Astrocyte (in vitro differentiated cells and primary cell): ENCODE data around the gene COL5A1. TPM values are rescaled to one million over a fixed set of nuclear protein-coding genes. Genes with fewer than 3 reads are reported as not detected.

Experiments used
- DNase-seq: peaks from one replicate; pipeline ENCODE4 v3.0.0-alpha.2; 2010; ENCODE audit warnings: low read depth
- FAIRE-seq: peaks from 2 replicates; lab custom pipeline; 2011; peaks lifted over from hg19 to GRCh38; lab: Jason Lieb, UNC
- H2AFZ ChIP-seq: 2 replicates; pipeline ENCODE4 v1.6.0; 2012; ENCODE audit warnings: low read depth, low read length, inconsistent platforms
- H3K27ac ChIP-seq: 2 replicates; pipeline ENCODE4 v1.5.1; 2011; ENCODE audit warnings: low read depth, low read length, inconsistent platforms
- H3K27me3 ChIP-seq: 2 replicates; pipeline ENCODE4 v1.6.0; 2011; ENCODE audit warnings: low read length, inconsistent platforms; ENCODE audit not compliant: insufficient read depth
- H3K36me3 ChIP-seq: 2 replicates; pipeline ENCODE4 v1.5.1; 2011; ENCODE audit warnings: low read length, inconsistent platforms; ENCODE audit not compliant: insufficient read depth
- H3K4me1 ChIP-seq: 2 replicates; pipeline ENCODE4 v1.5.1; 2011; ENCODE audit warnings: low read length, inconsistent platforms; ENCODE audit not compliant: insufficient read depth
- H3K4me2 ChIP-seq: 2 replicates; pipeline ENCODE4 v1.6.0; 2012; ENCODE audit warnings: low read length, inconsistent platforms
- H3K4me3 ChIP-seq: 2 replicates; pipeline ENCODE4 v1.5.1; 2011; ENCODE audit warnings: low read depth, mild to moderate bottlenecking, low read length, inconsistent platforms; ENCODE audit not compliant: insufficient read depth
- H3K79me2 ChIP-seq: 2 replicates; pipeline ENCODE4 v1.6.0; 2012; ENCODE audit warnings: mild to moderate bottlenecking, low read length, inconsistent platforms; ENCODE audit not compliant: insufficient read depth
- H3K9ac ChIP-seq: 2 replicates; pipeline ENCODE4 v1.6.0; 2012; ENCODE audit warnings: mild to moderate bottlenecking, low read length, inconsistent platforms
- H3K9me3 ChIP-seq: 2 replicates; pipeline ENCODE4 v1.5.1; 2012; ENCODE audit warnings: low read depth, mild to moderate bottlenecking, low read length, inconsistent platforms; ENCODE audit not compliant: insufficient read depth
- H4K20me1 ChIP-seq: 2 replicates; pipeline ENCODE4 v1.6.0; 2012; ENCODE audit warnings: low read length, inconsistent platforms; ENCODE audit not compliant: insufficient read depth
- H3K27ac Mint-ChIP-seq: one replicate; pipeline ENCODE4 v1.8.0; 2021; ENCODE audit warnings: mild to moderate bottlenecking, mixed read lengths; ENCODE audit not compliant: unreplicated experiment
- H3K27me3 Mint-ChIP-seq: one replicate; pipeline ENCODE4 v1.8.0; 2021; ENCODE audit warnings: low read depth, mixed read lengths; ENCODE audit not compliant: unreplicated experiment
- H3K36me3 Mint-ChIP-seq: one replicate; pipeline ENCODE4 v1.8.0; 2021; ENCODE audit warnings: low read depth, mixed read lengths; ENCODE audit not compliant: unreplicated experiment
- H3K4me1 Mint-ChIP-seq: one replicate; pipeline ENCODE4 v1.8.0; 2021; ENCODE audit warnings: low read depth, mixed read lengths; ENCODE audit not compliant: unreplicated experiment
- H3K4me3 Mint-ChIP-seq: one replicate; pipeline ENCODE4 v1.8.0; 2021; ENCODE audit warnings: mild to moderate bottlenecking, moderate library complexity, mixed read lengths; ENCODE audit not compliant: unreplicated experiment
- H3K9me3 Mint-ChIP-seq: one replicate; pipeline ENCODE4 v1.8.0; 2021; ENCODE audit warnings: mild to moderate bottlenecking, mixed read lengths; ENCODE audit not compliant: unreplicated experiment
- EZH2 ChIP-seq: IDR thresholded peaks from 2 replicates; pipeline ENCODE4 v1.6.1; 2012; ENCODE audit warnings: mild to moderate bottlenecking, low read length, inconsistent platforms; ENCODE audit not compliant: insufficient read depth
- total RNA-seq: library from RNA; stranded (reverse); gene quantifications from 2 replicates; pipeline ENCODE4 v1.2.1, GENCODE V29; 2021
- TF ChIP-seq, protein P1 (sequence below): IDR thresholded peaks from 2 replicates; pipeline ENCODE4 v1.5.1; 2011; ENCODE audit warnings: low read depth, mild to moderate bottlenecking, inconsistent platforms, low read length, moderate library complexity; ENCODE audit not compliant: insufficient read depth

Gene COL5A1
- total RNA-seq, 1 donor from 2014 or later, result 1,055 TPM

DNA sequence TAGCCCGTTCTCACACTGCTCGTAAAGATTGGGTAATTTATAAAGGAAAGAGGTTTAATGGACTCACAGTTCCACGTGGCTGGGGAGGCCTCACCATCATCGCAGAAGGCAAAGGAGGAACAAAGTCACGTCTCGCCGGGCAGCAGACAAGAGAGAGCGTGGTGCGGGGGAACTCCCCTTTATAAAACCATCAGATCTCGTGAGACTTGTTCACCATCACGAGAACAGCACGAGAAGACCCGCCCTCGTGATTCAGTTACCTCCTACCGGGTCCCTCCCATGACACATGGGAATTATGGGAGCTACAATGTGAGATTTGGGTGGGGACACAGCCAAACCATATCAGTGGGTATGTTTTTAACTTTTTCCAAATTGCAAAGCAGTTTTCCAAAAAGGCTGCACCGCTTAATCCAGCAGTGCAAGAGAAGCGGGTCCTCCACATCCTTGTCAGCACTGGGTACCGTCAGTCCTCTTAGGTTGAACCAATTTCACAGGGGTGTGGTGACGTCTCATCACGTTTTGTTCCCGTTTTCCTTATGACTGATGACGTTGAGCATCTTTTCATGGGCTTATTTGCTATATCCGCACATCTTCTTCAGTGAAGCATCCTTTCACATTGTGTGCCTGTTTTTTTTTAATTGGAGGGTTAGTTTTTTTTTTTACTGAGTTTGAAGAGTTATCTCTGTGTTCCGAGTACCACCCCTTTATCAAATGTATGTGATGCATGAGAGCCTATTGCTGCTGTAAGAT, 231.1 kb downstream of the COL5A1 start:
- H3K9me3 Mint-ChIP-seq, result peaks cover 3% of the 10 kb centered on the region
- peaks cover 41% of the 10 kb centered on the region for H3K27me3 Mint-ChIP-seq
- H3K27ac ChIP-seq, result no peak overlapping the region
- no peak overlapping the region for H3K9ac ChIP-seq
- H3K27ac Mint-ChIP-seq, result no peak overlapping the region
- no peaks in the 10 kb centered on the region for H3K79me2 ChIP-seq
- no peaks in the 10 kb centered on the region for H3K9me3 ChIP-seq
- DNase-seq, result no peak
- H4K20me1 ChIP-seq, result no peaks in the 10 kb centered on the region
- no peak overlapping the region for H2AFZ ChIP-seq
- no peak overlapping the region for H3K4me2 ChIP-seq
- TF ChIP-seq EZH2, result no peak
- TF ChIP-seq, protein P1, sequence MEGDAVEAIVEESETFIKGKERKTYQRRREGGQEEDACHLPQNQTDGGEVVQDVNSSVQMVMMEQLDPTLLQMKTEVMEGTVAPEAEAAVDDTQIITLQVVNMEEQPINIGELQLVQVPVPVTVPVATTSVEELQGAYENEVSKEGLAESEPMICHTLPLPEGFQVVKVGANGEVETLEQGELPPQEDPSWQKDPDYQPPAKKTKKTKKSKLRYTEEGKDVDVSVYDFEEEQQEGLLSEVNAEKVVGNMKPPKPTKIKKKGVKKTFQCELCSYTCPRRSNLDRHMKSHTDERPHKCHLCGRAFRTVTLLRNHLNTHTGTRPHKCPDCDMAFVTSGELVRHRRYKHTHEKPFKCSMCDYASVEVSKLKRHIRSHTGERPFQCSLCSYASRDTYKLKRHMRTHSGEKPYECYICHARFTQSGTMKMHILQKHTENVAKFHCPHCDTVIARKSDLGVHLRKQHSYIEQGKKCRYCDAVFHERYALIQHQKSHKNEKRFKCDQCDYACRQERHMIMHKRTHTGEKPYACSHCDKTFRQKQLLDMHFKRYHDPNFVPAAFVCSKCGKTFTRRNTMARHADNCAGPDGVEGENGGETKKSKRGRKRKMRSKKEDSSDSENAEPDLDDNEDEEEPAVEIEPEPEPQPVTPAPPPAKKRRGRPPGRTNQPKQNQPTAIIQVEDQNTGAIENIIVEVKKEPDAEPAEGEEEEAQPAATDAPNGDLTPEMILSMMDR, result no peak
- peaks cover 7% of the 10 kb centered on the region for H3K27me3 ChIP-seq
- FAIRE-seq, result no peak
- peaks cover 2% of the 10 kb centered on the region for H3K36me3 Mint-ChIP-seq
- H3K4me1 Mint-ChIP-seq, result peaks cover 2% of the 10 kb centered on the region
- no peak overlapping the region for H3K4me3 ChIP-seq
- no peaks in the 10 kb centered on the region for H3K36me3 ChIP-seq
- no peaks in the 10 kb centered on the region for H3K4me1 ChIP-seq
- H3K4me3 Mint-ChIP-seq, result no peak overlapping the region

DNA sequence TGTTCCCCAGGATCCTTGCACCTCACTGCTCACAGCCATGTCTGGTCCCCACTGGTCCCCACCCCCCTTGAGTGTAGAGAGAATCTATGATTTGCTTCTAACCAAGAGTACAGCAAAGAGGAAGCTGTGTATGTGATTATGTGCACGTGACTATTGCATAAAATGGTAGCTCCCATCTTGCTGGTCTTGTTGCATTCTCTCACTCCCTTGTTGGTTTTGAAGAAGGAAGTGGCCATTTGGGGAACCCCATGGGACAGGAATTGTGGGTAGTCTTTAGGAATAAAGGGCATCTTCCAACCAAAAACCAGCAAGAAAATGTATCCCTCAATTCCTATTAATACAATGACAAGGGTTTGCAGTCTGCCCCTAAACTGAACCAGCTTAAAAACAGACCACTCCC, 233.8 kb downstream of the COL5A1 start:
- Mint-ChIP-seq H3K27ac (no peak overlapping the region), H3K9me3 (peaks cover 3% of the 10 kb centered on the region)
- no peaks in the 10 kb centered on the region for H3K9me3 ChIP-seq

More for the DNA sequence above, 233.8 kb downstream of the COL5A1 start:
- FAIRE-seq (no peak), DNase-seq (no peak)
- no peaks in the 10 kb centered on the region for H3K36me3 ChIP-seq
- H3K27me3 ChIP-seq, result peaks cover 7% of the 10 kb centered on the region
- H3K79me2 ChIP-seq, result no peaks in the 10 kb centered on the region
- H3K4me2 ChIP-seq, result no peak overlapping the region
- TF ChIP-seq EZH2, result no peak
- TF ChIP-seq, protein P1, result no peak
- no peak overlapping the region for H3K4me3 ChIP-seq
- H4K20me1 ChIP-seq, result no peaks in the 10 kb centered on the region
- H3K4me1 Mint-ChIP-seq, result peaks cover 2% of the 10 kb centered on the region
- H3K4me3 Mint-ChIP-seq, result no peak overlapping the region
- peaks cover 41% of the 10 kb centered on the region for H3K27me3 Mint-ChIP-seq
- H2AFZ ChIP-seq, result no peak overlapping the region
- H3K27ac ChIP-seq, result no peak overlapping the region
- no peaks in the 10 kb centered on the region for H3K4me1 ChIP-seq
- peaks cover 2% of the 10 kb centered on the region for H3K36me3 Mint-ChIP-seq
- no peak overlapping the region for H3K9ac ChIP-seq
